ENCODE measurements around the gene ADGRL1. TPM values are rescaled to one million over a fixed set of nuclear protein-coding genes. Genes with fewer than 3 reads are reported as not detected.

The ADGRL1 gene
- total and polyA plus RNA-seq, 9 of the 15 experiments (the other 6 are each of a cell fraction or from before 2014, with no cell fraction given): 0.14 to 37.0 (median 8.6) TPM

DNA sequence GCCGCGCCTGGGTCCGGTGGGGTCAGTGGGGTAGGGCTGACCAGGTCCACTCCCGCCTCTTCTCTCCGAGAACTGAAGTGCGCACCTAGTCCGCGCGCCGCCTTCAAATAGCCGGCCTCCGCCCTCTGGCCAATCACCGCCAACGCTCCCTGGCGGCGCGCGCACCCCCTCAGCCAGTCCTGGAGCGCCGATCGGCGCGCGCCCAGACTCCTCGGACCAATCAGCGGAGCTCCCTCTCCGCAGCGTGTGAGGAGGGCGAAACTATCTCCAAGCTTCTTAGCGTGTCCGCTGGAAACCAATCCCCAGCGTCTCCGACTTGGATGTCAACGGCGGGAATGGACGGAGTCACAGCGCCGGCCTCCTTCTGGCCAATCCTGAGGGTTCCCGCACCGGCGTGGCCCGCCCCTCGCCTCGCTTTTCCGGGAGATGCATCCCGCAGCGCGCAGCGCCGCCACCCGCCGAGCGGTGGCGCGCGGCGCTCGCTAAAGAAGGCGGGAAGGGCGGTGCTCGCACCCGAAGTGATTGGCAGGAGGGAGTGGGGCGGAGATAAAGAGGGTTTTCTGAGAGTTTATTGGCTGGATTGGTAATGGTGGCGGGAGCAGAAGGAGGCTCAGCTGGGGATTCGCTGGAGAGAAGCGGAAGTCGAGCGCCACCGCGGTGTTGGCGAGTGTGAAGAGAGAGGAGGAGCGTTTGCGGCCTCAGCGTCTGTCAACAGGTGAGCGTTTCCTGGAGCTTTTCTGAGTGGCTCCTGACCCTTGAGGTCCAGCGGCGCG is 69.3 kb downstream of the ADGRL1 start, which contains the start of gene ASF1B (continued):
- TF ChIP-seq, protein P1, sequence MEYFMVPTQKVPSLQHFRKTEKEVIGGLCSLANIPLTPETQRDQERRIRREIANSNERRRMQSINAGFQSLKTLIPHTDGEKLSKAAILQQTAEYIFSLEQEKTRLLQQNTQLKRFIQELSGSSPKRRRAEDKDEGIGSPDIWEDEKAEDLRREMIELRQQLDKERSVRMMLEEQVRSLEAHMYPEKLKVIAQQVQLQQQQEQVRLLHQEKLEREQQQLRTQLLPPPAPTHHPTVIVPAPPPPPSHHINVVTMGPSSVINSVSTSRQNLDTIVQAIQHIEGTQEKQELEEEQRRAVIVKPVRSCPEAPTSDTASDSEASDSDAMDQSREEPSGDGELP (CRISPR knock-in tag; IDR thresholded peaks at IDR 0.05; ENCODE audit: borderline replicate concordance): peak; percentile 91
- TF ChIP-seq L3MBTL2 (IDR thresholded peaks at IDR 0.05): peak; percentile 98
- TF ChIP-seq HDAC1 (IDR thresholded peaks at IDR 0.05): peak in 1 of 2 experiments; percentile 37; a peak in 2 of 4 replicates
- peak; percentile 50; the same call in 1 of the 2 replicates for TF ChIP-seq CREB1 (IDR thresholded peaks at IDR 0.05)
- TF ChIP-seq CREB1 (CRISPR knock-in tag; IDR thresholded peaks at IDR 0.05): peak; percentile 65; the same call in 1 of the 2 replicates
- TF ChIP-seq MAFF (IDR thresholded peaks at IDR 0.05; ENCODE audit: low read length): no peak
- peak; percentile 96 for TF ChIP-seq GABPA (tag; conservative IDR thresholded peaks at IDR 0.05; ENCODE audit: low read depth)
- no peak for TF ChIP-seq SMAD4 (CRISPR knock-in tag; conservative IDR thresholded peaks at IDR 0.05)
- TF ChIP-seq SMARCA4 (IDR thresholded peaks at IDR 0.05): no peak
- TF ChIP-seq SRSF1 (IDR thresholded peaks at IDR 0.05; ENCODE audit: low read depth, low read length): no peak
- TF ChIP-seq, protein P2, sequence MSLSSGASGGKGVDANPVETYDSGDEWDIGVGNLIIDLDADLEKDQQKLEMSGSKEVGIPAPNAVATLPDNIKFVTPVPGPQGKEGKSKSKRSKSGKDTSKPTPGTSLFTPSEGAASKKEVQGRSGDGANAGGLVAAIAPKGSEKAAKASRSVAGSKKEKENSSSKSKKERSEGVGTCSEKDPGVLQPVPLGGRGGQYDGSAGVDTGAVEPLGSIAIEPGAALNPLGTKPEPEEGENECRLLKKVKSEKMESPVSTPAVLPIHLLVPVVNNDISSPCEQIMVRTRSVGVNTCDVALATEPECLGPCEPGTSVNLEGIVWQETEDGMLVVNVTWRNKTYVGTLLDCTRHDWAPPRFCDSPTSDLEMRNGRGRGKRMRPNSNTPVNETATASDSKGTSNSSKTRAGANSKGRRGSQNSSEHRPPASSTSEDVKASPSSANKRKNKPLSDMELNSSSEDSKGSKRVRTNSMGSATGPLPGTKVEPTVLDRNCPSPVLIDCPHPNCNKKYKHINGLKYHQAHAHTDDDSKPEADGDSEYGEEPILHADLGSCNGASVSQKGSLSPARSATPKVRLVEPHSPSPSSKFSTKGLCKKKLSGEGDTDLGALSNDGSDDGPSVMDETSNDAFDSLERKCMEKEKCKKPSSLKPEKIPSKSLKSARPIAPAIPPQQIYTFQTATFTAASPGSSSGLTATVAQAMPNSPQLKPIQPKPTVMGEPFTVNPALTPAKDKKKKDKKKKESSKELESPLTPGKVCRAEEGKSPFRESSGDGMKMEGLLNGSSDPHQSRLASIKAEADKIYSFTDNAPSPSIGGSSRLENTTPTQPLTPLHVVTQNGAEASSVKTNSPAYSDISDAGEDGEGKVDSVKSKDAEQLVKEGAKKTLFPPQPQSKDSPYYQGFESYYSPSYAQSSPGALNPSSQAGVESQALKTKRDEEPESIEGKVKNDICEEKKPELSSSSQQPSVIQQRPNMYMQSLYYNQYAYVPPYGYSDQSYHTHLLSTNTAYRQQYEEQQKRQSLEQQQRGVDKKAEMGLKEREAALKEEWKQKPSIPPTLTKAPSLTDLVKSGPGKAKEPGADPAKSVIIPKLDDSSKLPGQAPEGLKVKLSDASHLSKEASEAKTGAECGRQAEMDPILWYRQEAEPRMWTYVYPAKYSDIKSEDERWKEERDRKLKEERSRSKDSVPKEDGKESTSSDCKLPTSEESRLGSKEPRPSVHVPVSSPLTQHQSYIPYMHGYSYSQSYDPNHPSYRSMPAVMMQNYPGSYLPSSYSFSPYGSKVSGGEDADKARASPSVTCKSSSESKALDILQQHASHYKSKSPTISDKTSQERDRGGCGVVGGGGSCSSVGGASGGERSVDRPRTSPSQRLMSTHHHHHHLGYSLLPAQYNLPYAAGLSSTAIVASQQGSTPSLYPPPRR (CRISPR knock-in tag; IDR thresholded peaks at IDR 0.05; ENCODE audit: borderline replicate concordance): peak; percentile 88; the same call in 1 of the 2 replicates
- TF ChIP-seq SIN3A (IDR thresholded peaks at IDR 0.05; ENCODE audit: borderline replicate concordance in 2 of 2, control insufficient read depth in 1 of 2, low read depth in 2 of 2, low read length in 2 of 2): peak in 1 of 2 experiments; percentile 65; a peak in 1 of 4 replicates
- no peak for TF ChIP-seq KLF10 (CRISPR knock-in tag; IDR thresholded peaks at IDR 0.05)
- TF ChIP-seq, protein P3, sequence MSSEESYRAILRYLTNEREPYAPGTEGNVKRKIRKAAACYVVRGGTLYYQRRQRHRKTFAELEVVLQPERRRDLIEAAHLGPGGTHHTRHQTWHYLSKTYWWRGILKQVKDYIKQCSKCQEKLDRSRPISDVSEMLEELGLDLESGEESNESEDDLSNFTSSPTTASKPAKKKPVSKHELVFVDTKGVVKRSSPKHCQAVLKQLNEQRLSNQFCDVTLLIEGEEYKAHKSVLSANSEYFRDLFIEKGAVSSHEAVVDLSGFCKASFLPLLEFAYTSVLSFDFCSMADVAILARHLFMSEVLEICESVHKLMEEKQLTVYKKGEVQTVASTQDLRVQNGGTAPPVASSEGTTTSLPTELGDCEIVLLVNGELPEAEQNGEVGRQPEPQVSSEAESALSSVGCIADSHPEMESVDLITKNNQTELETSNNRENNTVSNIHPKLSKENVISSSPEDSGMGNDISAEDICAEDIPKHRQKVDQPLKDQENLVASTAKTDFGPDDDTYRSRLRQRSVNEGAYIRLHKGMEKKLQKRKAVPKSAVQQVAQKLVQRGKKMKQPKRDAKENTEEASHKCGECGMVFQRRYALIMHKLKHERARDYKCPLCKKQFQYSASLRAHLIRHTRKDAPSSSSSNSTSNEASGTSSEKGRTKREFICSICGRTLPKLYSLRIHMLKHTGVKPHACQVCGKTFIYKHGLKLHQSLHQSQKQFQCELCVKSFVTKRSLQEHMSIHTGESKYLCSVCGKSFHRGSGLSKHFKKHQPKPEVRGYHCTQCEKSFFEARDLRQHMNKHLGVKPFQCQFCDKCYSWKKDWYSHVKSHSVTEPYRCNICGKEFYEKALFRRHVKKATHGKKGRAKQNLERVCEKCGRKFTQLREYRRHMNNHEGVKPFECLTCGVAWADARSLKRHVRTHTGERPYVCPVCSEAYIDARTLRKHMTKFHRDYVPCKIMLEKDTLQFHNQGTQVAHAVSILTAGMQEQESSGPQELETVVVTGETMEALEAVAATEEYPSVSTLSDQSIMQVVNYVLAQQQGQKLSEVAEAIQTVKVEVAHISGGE (CRISPR knock-in tag; IDR thresholded peaks at IDR 0.05): peak in 1 of 3 experiments; percentile 89; a peak in 2 of 6 replicates
- no peak for TF ChIP-seq MTA2 (IDR thresholded peaks at IDR 0.05; ENCODE audit: low read depth)
- no peak for TF ChIP-seq FUS (optimal IDR thresholded peaks at IDR 0.05; ENCODE audit: low read depth, low read length)
- TF ChIP-seq ZNF431 (CRISPR knock-in tag; IDR thresholded peaks at IDR 0.05): 0 out of 2 replicates have a peak, but pooled peaks have one; percentile 44
- TF ChIP-seq BRD9 (IDR thresholded peaks at IDR 0.05; ENCODE audit: low read depth, partially characterized antibody): no peak
- no peak for TF ChIP-seq ZNF212 (CRISPR knock-in tag; IDR thresholded peaks at IDR 0.05)
